HG02623 (cell line): ENCODE results near the gene ELMOD2.
"Not testable (repeated sequence)": the region's sequence is repeated elsewhere in the genome, so short reads cannot be mapped to it uniquely, and the experiment has no call there.

Experiments
- ATAC-seq: cut with Tn5 transposase; IDR thresholded peaks from one replicate; pipeline ENCODE4 v1.9.1; 2021; ENCODE audit warnings: moderate library complexity; ENCODE audit not compliant: unreplicated experiment

The ELMOD2 gene

DNA sequence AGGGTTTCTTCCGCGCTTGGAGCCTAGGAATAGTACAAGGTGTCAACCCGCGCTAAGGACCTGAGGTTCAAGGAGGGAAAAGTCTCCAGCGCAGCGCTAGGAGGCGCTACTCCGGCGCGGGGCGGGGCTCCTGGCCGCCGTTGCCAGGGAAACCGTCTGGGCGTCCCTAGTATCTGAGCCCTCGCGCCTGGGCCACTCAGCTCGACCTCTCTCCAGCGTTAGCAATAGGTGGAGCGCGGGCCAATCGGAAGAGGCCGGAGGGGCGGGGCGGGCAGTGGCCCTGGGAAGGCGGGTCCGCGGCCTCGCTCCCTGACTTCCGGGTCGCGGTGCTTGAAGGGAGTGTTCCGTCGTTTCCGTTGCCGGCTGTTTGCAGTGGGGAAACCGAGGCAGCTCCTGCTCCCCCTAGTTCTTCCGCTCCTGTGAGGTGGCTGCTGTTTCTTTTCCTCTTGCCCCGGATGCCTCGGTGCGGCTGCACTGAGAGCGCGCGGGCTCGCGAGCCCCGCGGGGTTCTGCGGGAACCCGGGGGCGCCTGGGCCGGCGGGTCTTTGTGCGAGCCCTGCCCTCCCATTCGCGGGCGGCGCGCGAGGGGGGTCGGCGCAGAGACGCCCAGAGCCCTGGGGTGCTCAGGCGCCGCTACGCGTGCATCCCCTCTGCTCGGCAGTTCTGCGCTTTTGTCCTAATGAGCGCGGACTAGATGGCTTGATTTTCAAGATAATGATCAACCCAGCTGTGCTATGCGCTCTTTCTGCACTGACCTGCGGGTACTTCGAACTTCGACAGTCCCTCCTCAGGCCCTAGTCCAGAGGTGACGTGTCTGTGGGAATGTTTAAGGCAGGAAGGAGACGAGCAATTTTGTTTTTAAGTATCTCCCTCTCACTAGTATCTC, at the start of gene ELMOD2:
ELMOD2 (plus strand) TSS at position 312 of the 886 bp plus-strand sequence. CDS start 1,261 bp downstream, outside the sequence.
- ATAC-seq = peak; percentile 100

DNA sequence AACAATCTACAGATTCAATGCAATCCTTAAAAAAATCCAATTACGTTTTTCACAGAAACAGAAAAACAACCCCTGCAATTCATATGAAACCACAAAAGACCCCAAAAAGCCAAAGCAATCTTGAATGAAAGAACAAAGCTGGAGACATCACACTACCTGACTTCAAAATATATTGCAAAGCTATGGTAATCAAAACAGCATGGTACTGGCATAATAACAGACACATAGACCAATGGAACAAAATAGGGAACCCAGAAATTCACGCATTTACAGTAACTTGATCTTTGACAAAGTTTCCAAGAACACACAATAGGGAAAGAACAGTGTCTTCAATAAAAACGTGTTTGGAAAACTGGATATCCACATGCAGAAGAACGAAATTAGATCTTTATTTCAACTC, 40.5 kb upstream of the ELMOD2 start:
- ATAC-seq = no peak

- ATAC-seq = no peak
Observed at GRCh38 chr4:140485939-140486338, 38.0 kb upstream of the ELMOD2 start.

GRCh38 chr4:140497405-140497746, 26.6 kb upstream of the ELMOD2 start:
- ATAC-seq = no peak

- no peak for ATAC-seq
Observed at GRCh38 chr4:140497747-140498636, 26.0 kb upstream of the ELMOD2 start, which contains the start of gene MGAT4D. MGAT4D (minus strand) TSS chr4:140498293; CDS start chr4:140498222, 71 bp downstream.

GRCh38 chr4:140499391-140499790, 24.6 kb upstream of the ELMOD2 start:
- ATAC-seq = no peak

- no peak for ATAC-seq
Observed at GRCh38 chr4:140504261-140504660, 19.7 kb upstream of the ELMOD2 start.

GRCh38 chr4:140513765-140514164, 10.2 kb upstream of the ELMOD2 start:
- ATAC-seq = not testable (repeated sequence)

GRCh38 chr4:140515423-140515822, 8.5 kb upstream of the ELMOD2 start:
- no peak for ATAC-seq

- ATAC-seq = peak; percentile 4
Observed at GRCh38 chr4:140523370-140523856, 555 bp upstream of the ELMOD2 start.

DNA sequence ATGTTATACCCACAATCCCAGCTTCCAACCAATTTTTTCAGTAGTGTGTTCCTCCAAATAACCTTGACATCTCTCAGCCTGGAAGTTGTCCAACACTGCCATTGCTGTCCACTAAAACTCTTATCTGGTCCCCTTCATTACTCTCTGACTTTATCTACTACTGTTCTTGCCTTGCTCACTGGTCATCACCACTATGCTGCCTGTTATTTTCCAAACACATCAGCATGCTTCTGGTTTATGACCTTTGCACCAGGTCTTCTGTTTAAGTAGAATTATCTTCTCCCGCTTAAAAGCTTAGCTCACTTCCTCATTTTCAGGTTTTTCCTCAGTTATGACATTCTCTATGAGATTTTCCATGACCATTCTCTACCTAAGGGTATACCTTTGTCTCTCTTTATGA, 5.5 kb downstream of the ELMOD2 start:
- no peak for ATAC-seq

DNA sequence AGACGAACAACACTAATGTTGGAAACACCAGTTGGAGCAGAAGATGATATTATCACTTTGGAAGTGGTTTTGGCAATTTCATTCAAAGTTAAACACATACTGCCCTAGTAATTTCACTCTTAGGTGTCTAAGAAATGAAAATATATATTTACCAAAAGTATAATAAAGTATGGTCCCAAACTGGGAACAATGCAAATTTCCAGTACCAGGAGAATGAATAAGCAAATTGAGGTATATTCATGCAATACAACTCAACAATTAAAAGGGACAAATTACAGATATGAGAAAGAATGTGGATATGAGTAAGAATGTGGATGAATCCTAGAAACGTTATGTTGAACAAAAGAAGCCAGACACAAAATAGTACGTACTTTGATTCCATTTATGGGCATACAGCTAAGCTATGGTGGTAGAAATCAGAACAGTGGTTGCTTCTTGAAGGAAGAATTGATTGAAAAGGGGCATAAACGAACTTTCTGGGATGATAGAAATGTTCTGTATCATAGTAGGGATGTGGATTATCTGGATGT, 10.0 kb downstream of the ELMOD2 start:
- no peak for ATAC-seq

- peak; percentile 100 for ATAC-seq
Observed at GRCh38 chr4:140556372-140557085, 32.6 kb downstream of the ELMOD2 start.

DNA sequence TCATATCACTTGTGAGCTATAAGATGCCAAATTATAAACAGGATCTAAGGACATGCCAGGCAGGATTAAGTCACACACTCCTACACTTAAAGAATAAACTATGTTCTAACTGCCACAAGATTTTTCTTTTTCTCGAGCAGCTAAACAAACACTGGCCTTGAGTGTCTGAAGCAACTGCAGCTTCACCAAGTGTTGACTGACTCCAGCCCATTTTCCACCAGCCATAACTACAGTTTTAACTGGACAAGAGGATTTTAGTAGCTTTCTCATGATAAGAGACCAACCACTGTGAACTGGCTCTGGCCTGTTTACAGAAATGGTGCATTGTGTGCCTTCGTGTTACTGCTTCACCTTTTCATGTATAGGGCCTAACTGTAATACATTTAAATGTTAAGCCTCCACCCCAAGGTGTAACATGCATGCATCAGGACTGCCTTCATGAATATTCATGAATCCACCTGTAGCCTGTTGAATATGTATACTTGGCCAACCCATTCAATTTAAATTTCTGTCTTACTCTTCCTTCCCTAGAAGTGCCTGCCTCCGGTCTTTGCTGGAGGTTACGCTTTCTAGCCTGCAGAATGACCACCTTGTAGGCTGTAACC, 34.0 kb downstream of the ELMOD2 start:
- ATAC-seq = no peak

DNA sequence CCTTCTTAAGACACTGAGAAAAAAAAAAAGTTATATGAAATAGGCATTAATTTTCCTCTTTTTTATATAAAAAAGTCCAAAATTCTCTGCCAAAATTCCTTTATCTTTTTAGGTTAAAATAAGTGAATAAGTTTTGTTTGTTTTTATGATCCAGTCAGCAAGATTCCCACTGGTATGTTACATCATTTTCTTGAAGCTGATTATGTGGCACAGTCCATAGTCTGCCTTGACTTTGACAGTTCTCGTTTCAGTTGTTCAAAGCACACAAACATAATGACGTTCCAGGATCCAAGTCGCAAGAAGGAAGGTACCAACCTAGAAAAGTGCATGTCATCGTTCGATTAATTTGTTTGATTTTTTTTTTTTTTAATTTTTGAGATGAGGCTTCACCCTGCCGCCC, 35.7 kb downstream of the ELMOD2 start:
- ATAC-seq = no peak

GRCh38 chr4:140568507-140569306, 44.7 kb downstream of the ELMOD2 start, which contains the start of gene UCP1:
UCP1 (minus strand) TSS chr4:140568961; CDS start chr4:140568729, 232 bp downstream.
- ATAC-seq = no peak

DNA sequence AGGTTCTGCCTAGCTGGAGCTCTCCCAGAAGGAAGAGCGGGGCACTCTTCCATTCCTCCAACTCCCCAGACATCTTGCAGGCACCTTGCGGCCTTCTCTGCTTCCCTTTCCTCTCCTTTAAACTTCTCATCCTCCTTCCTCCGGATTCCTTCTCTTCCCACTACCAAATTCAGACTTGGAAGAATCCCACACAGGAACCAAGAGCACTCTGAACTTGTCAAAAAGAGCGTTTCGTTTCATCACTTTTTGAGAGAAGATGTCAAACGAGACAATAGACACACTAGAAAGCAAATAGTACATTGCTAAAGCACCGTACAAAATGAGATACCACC, 45.3 kb downstream of the ELMOD2 start:
- no peak for ATAC-seq

DNA sequence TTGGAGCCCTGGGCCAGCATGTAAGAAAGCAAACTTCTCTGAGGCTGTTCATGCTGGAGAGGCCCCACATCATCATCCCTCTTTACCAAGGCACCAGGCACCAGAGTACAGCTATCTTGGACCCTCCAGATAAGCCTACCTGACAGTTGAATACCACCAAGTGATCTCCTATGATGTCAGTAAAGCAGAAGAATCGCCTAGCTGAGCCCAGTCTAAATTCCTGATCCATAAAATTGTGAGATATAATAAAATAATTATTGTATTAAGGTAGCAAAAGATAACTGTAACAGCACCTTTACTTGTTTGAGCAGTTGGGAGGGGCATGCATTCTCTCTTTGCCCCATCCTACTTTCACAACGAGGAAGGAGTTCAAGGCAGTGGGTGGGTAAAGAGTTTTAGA, 47.7 kb downstream of the ELMOD2 start:
- ATAC-seq = no peak

DNA sequence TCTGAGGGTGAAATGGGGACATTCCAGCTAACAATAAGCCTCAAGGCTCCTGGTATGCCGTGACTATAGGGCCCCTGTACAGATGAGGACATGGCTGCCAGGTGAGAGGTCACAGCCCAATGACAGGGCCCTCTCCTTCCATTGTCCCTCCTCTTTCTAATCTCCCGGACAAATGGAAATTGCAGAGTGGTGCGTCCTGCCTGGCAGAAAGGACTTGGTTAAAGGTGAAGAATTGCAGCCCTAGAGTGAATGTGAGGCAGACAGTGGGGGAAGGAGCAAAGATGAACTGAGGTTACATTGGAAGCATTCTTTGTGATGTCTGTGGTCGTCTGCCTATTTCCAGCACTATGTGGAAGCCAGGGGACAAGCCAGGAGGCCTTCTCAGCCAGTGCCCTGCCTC, 51.5 kb downstream of the ELMOD2 start:
- no peak for ATAC-seq
